Calu3 (cell line): Measurements from ENCODE around the gene TNC. TPM values are rescaled to one million over a fixed set of nuclear protein-coding genes. Genes with fewer than 3 reads are reported as not detected.

Experiments used
- Bru-seq: library from RNA; stranded (reverse); fragments of 400-500 nt; gene quantifications from one replicate; lab custom pipeline; 2021; lab: Mats Ljungman, UMichigan
- BruChase-seq, 2 experiments: library from RNA; stranded (reverse); fragments of 400-500 nt; gene quantifications; one replicate each; lab custom pipeline; 2021; lab: Mats Ljungman, UMichigan
- BruUV-seq: library from RNA; stranded (reverse); fragments of 400-500 nt; replicated peaks from 2 replicates; lab custom pipeline; 2021; lab: Mats Ljungman, UMichigan
- CTCF ChIA-PET: fragments of 300-600 bp; sonication (Branson Sonifier 250); formaldehyde crosslinking; loops from one replicate; lab custom pipeline; 2022; ENCODE audit warnings: antibody characterized with exemption; lab: Charles Lee
- DNase-seq: peaks from one replicate; pipeline ENCODE4 v3.0.0; 2022
- H3K27ac Mint-ChIP-seq: one replicate; pipeline ENCODE4 v1.8.0; 2022; ENCODE audit warnings: mixed read lengths; ENCODE audit not compliant: unreplicated experiment
- H3K27me3 Mint-ChIP-seq: one replicate; pipeline ENCODE4 v1.8.0; 2022; ENCODE audit warnings: mixed read lengths; ENCODE audit not compliant: unreplicated experiment
- H3K36me3 Mint-ChIP-seq: one replicate; pipeline ENCODE4 v1.8.0; 2022; ENCODE audit warnings: mild to moderate bottlenecking, moderate library complexity, mixed read lengths; ENCODE audit not compliant: insufficient read depth, unreplicated experiment
- H3K4me1 Mint-ChIP-seq: one replicate; pipeline ENCODE4 v1.8.0; 2022; ENCODE audit warnings: mild to moderate bottlenecking, low read depth, mixed read lengths; ENCODE audit not compliant: unreplicated experiment
- H3K4me3 Mint-ChIP-seq: one replicate; pipeline ENCODE4 v1.8.0; 2022; ENCODE audit warnings: mild to moderate bottlenecking, low read depth, moderate library complexity, mixed read lengths; ENCODE audit not compliant: unreplicated experiment
- H3K9me3 Mint-ChIP-seq: one replicate; pipeline ENCODE4 v1.8.0; 2022; ENCODE audit warnings: low read depth, mixed read lengths; ENCODE audit not compliant: unreplicated experiment
- intact Hi-C: fragments of 100-400 bp; cut with micrococcal nuclease; formaldehyde crosslinking; loops from one replicate; pipeline ENCODE4 v1.10.0; 2022; ENCODE audit not compliant: unreplicated experiment
- long read RNA-seq: library from polyadenylated mRNA; stranded (forward); transcript quantifications from one replicate; pipeline ENCODE4 v2.0.0, GENCODE V29; 2022
- total RNA-seq: library from RNA; stranded (reverse); gene quantifications from 2 replicates; pipeline ENCODE4 v1.2.3, GENCODE V29; 2022
- TF ChIP-seq, protein P1 (sequence below): fragments of 200-600 bp; IDR thresholded peaks from one replicate; pipeline ENCODE4 v1.8.0; 2022; ENCODE audit warnings: antibody characterized with exemption; ENCODE audit not compliant: unreplicated experiment

TNC gene
- total RNA-seq (0.29 and 1.0 TPM in 2 replicates), Bru-seq, nascent RNA (percentile 11 among the genes with signal in this experiment), BruChase-seq, experiment 1, labeled RNA remaining after a 6-hour chase (percentile 12 among the genes with signal in this experiment), BruChase-seq, experiment 2, labeled RNA remaining after a 2-hour chase (percentile 12 among the genes with signal in this experiment)
- long read RNA-seq, partial matches to known transcripts: 0 of 1 reads
- long read RNA-seq, other reads (novel, unspliced or antisense): 1 of 1 reads

DNA sequence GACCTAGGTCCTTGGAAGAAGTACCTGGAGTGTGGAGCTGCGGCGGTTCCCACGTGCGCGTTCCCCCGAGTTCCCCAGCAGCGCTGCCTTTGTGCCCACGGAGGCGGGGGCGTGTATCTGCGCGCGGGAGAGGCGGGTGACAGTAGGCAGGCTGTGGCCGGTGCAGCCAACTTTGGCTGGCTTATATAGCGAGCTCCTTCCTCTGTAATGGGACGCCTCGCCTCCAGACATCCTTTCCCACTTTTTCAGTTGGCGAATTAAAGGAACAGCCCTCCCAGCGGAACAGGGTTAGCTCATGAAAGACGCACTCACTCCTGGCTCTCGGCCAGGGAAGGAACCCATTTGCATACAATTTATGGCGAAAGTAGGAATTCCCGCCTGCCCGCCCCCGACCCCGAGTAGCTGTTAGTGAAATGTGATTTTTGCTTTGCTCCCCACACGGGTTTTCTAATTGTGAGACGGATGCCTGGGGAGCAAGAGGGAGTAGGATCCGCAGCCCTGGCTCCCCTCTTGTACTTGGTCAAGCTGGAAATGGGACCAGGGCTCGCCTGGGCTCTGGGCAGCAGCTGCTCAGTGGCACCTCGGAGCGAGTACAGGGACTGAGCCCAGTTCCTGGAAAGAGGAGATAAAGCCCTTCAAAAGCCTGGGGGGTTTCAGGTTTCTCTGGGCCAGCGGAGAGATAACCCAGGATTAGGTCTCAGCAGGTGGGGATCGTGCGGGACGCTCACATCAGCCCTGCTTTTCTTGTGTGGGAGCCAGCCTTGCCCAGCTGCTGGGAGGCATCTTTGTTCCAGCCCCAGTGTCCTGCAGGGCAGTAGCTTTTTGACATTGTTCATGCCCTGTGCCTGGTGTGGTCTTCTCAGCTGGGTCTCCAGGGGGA lies at the start of gene TNC:
TSS of gene TNC (minus strand) at position 159 of the 880 bp plus-strand sequence. CDS start 27,139 bp downstream, outside the sequence.
- Mint-ChIP-seq H3K4me3 (peak within 1 kb of the TSS; percentile 58), H3K9me3 (no peaks in the 10 kb centered on the region), H3K27ac (no peak within 1 kb of the TSS), H3K36me3 (peaks cover 9% of the 10 kb centered on the region), H3K27me3 (no peaks in the 10 kb centered on the region), H3K4me1 (peaks cover 9% of the 10 kb centered on the region)
- peak; percentile 25 for DNase-seq
- intact Hi-C loops: loop anchor here (10.0 kb wide), 1 partner anchor 87 kb away; no protein-coding TSS in a partner anchor
- CTCF ChIA-PET: interaction anchor here (0.6 to 1.4 kb wide), 4 partner anchors 14 to 247 kb away, joined by 3 read pairs; no protein-coding TSS in a partner anchor
- TF ChIP-seq, protein P1, sequence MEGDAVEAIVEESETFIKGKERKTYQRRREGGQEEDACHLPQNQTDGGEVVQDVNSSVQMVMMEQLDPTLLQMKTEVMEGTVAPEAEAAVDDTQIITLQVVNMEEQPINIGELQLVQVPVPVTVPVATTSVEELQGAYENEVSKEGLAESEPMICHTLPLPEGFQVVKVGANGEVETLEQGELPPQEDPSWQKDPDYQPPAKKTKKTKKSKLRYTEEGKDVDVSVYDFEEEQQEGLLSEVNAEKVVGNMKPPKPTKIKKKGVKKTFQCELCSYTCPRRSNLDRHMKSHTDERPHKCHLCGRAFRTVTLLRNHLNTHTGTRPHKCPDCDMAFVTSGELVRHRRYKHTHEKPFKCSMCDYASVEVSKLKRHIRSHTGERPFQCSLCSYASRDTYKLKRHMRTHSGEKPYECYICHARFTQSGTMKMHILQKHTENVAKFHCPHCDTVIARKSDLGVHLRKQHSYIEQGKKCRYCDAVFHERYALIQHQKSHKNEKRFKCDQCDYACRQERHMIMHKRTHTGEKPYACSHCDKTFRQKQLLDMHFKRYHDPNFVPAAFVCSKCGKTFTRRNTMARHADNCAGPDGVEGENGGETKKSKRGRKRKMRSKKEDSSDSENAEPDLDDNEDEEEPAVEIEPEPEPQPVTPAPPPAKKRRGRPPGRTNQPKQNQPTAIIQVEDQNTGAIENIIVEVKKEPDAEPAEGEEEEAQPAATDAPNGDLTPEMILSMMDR: no peak
- no TSS peak for BruUV-seq

- peaks cover 10% of the 10 kb centered on the region for H3K9me3 Mint-ChIP-seq
- intact Hi-C loops: no loop called here
- CTCF ChIA-PET: no interaction called here
- peaks cover 12% of the 10 kb centered on the region for H3K4me1 Mint-ChIP-seq
- H3K4me3 Mint-ChIP-seq: no peak overlapping the region
- no peak for DNase-seq
- H3K27ac Mint-ChIP-seq: no peak overlapping the region
- TF ChIP-seq, protein P1: no peak
- H3K36me3 Mint-ChIP-seq: peaks cover 4% of the 10 kb centered on the region
- no TSS peak for BruUV-seq
- H3K27me3 Mint-ChIP-seq: peaks cover 13% of the 10 kb centered on the region
Measured at GRCh38 chr9:115167175-115167574, 49.2 kb upstream of the TNC start.

GRCh38 chr9:115165233-115165632 lies 47.3 kb upstream of the TNC start:
- H3K4me3 Mint-ChIP-seq: no peak overlapping the region
- intact Hi-C loops: no loop called here
- peaks cover 13% of the 10 kb centered on the region for H3K27me3 Mint-ChIP-seq
- H3K36me3 Mint-ChIP-seq: peaks cover 4% of the 10 kb centered on the region
- no peak overlapping the region for H3K27ac Mint-ChIP-seq
- CTCF ChIA-PET: no interaction called here
- H3K4me1 Mint-ChIP-seq: peaks cover 12% of the 10 kb centered on the region
- TF ChIP-seq, protein P1: no peak
- no peak for DNase-seq
- peaks cover 10% of the 10 kb centered on the region for H3K9me3 Mint-ChIP-seq
- BruUV-seq: no TSS peak

- peaks cover 12% of the 10 kb centered on the region for H3K4me1 Mint-ChIP-seq
- H3K4me3 Mint-ChIP-seq: no peak overlapping the region
- no TSS peak for BruUV-seq
- H3K27me3 Mint-ChIP-seq: peaks cover 11% of the 10 kb centered on the region
- peak; percentile 66 for DNase-seq
- H3K27ac Mint-ChIP-seq: peak overlapping the region; percentile 4
- peaks cover 10% of the 10 kb centered on the region for H3K9me3 Mint-ChIP-seq
- intact Hi-C loops: no loop called here
- CTCF ChIA-PET: no interaction called here
- TF ChIP-seq, protein P1: no peak
- peaks cover 4% of the 10 kb centered on the region for H3K36me3 Mint-ChIP-seq
Measured at GRCh38 chr9:115164511-115164974, 46.6 kb upstream of the TNC start.
